HG03108 (cell line): ENCODE measurements around the gene FRMD4A.

Experiments used
- ATAC-seq: cut with Tn5 transposase; IDR thresholded peaks from one replicate; pipeline ENCODE4 v1.9.1; 2021; ENCODE audit warnings: moderate library complexity; ENCODE audit not compliant: unreplicated experiment

FRMD4A gene

GRCh38 chr10:13637303-13637856 lies 693.3 kb downstream of the FRMD4A start:
- ATAC-seq, result no peak

DNA sequence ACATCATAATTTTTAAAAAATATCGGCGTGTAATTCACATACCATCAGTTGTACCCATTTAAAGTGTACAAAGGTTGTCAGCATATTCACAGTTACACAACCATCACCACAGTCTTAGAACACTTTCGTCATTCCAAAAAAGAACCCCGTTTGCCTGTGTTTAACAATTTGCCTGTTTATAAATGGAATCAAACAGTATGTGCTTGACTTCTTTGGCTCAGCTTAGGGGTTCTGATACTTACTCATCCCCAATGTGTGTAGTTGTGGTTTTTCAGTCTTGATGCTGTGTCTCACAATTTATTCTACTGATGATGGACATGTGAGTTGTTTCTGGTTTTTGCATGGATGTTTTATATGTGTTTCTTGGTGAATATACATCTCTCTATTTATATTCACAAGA lies 693.9 kb downstream of the FRMD4A start:
- ATAC-seq, result no peak

GRCh38 chr10:13634207-13634606 lies 696.5 kb downstream of the FRMD4A start:
- ATAC-seq, result no peak

GRCh38 chr10:13633689-13634088 lies 697.0 kb downstream of the FRMD4A start:
- no peak for ATAC-seq

- ATAC-seq, result no peak
Measured at GRCh38 chr10:13632884-13633440, 697.8 kb downstream of the FRMD4A start.

DNA sequence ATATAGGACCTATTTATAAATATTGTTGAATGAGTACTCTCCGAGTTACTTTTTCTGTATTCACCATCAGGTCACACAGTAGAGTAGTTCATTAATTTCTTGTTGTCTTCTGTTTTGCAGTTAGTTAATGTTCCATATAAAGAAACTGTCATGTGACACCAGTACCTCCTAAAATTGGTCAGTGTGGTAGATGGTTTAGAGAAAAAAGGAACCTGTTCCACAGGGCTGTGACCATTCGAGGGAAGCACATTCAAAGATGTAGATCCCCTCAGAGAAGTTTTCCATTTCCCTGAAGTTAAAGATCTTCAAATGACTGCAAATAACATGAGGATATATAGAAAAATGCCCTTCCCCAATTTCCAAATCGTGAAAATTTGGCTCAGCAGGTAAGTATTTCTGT lies 698.3 kb downstream of the FRMD4A start:
- ATAC-seq, result no peak

DNA sequence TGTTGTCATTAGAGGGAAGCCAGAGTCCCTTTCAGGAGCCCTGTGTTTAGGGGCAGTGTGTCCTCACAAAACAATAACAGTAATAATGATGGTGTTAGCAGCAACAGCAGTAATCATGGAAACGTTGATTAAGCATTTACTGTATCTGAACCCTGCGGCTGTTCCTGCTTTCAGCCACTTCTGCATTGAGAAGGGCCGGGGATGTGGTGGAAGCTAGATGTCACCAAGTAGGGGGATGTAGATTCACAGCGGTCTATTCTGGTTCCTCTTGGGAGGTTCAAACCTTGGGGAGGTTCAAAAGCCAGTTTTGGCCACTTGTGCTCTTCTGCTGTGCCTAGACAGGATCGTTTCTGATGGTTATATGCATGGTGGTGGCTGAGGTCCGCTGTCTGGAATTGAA lies 699.1 kb downstream of the FRMD4A start:
- no peak for ATAC-seq

GRCh38 chr10:13630231-13630630 lies 700.5 kb downstream of the FRMD4A start:
- ATAC-seq, result no peak

DNA sequence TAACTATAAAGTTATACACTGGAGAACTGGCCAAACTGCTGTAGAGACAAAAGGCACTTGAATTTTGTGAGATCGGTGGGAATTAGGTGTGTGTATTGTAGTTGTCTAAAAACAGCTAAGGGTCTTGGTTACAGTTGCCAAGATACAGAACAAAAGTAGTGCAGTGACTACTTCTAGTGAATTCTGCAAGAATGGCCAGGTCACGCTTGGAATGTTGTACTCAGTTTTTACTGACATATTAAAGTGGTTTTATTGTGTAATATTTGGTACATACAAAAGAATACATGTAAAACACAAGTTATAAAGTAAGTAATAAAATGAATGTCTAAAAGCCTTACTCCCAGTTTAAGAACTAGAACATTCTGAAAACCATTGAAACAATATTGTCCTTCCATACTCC lies 701.6 kb downstream of the FRMD4A start:
- no peak for ATAC-seq

- ATAC-seq, result no peak
Measured at GRCh38 chr10:13628661-13629060, 702.1 kb downstream of the FRMD4A start.

DNA sequence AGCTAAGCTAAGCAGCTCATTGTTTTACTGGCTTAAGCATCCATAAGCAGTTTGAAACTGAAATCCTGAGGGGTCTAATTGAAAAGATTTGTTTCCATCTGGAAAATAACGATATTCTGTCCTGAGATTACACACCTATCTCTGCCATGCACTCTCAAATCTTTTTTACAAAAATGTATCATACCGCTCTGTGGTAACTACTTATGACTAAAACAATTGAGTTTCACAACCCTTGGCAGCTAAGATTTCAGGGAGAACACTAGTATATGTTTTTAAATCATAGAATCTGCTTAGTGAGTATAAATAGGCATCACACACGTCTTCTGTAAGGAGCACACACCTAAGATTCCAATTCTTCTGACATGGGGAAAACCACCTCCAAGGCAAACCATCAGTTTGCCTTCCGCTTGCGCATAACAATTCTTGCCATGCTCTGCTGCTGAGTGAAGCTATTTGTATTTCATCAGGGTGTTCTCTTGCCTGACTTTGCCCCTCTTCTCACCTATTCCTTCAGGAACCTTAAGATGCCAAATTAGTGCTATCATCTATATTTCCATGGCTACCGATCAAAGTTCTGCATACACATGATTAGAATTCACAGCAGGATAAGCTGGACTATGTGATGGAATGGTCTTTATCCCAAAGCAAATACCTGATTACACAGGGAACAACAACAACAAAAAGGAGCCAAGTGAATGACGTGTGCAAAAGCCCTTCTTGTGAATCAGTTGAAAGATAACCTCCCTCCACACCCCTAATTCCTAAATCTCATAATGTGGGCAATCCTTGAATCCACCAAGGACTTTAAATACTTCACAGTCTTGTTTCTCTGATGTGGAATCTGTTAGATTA lies 703.0 kb downstream of the FRMD4A start:
- no peak for ATAC-seq

DNA sequence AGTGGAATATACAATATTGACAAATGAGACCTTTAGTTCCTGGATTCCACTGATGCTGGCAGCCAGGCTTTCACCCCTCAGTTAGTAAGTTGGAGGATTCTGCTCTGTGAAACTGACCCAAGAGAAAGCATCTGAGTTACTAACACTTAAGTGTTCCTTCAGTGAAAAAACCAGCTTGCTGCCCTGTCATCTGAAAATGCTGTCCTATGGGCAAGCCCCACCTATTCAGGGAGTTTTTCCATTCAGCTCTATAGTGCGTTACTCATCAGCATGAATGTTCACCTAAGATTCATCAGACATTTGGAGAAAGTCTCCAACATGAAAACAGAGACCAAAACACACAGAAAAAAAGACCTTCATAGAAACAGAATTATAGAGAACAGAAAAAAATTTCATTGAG lies 706.1 kb downstream of the FRMD4A start:
- ATAC-seq, result no peak

GRCh38 chr10:13621931-13622330 lies 708.8 kb downstream of the FRMD4A start:
- no peak for ATAC-seq

- no peak for ATAC-seq
Measured at GRCh38 chr10:13617116-13617515, 713.6 kb downstream of the FRMD4A start.

DNA sequence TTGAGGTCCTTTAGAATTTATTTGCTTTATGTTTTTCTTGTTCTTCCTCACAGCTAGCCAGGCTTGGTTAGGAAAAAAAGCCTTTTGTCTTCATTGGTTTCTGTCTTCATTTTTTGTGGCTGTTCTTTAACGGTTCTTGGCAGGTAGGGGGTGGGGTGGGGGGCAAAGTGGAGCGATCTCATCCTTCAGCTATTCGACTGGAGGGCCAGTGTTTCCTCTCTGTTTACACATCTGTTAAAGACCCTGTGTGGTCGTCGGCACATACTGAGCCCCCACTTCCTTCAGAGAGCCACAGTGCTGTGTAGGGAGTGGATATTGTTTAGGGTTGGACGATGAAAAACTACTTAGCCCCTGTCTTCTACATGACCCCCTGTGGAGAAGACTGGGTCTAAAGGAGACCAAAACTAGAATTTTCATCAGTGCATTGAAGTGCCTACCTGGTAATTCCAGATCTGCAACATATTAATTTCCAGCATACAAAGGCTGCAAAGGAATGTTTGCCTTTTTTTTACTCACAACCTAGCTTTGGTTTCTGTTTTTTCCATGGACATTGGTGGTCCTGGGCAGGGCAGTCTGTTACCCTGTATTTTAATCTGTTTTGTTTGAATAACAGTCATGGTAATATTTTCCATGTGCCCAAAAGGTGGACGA lies 714.9 kb downstream of the FRMD4A start:
- ATAC-seq, result no peak

DNA sequence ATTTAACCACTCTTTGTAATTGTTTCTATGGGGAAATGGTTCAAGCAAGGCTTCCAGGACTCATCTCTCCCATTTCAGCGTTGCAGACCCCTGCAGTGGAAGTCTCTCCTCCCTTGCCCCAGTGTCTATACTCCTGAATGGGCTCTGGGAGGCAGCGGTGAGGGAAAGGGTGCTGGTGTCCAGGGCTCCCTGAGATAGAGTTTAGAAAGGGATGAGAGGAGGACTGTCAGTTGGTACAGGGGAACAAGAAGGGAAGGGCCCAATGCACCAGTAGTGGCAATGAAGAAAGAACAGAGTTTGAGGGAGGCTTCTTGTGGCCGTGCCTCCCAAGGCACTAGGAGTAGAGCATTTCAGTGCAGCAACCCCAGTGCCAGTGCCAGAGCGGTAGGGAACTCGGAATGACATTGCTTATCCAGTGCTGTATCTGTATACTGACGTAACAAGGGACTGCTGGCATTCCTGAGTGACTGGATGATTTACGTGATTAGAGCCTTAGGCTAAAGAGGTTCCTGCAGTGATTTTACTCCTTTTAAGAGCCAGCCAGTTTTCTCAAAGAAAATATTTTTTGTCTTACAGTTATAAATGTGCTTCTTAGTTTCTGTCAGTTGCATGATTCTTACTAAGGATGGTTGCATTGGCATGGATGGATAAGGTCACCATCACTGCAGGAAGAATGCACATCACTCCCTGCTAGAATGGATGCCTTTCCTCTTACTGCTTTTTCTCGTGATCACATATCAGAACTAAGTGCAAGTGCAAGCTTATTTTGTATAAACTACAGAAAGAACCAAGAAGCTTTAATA lies 716.0 kb downstream of the FRMD4A start:
- ATAC-seq, result no peak

DNA sequence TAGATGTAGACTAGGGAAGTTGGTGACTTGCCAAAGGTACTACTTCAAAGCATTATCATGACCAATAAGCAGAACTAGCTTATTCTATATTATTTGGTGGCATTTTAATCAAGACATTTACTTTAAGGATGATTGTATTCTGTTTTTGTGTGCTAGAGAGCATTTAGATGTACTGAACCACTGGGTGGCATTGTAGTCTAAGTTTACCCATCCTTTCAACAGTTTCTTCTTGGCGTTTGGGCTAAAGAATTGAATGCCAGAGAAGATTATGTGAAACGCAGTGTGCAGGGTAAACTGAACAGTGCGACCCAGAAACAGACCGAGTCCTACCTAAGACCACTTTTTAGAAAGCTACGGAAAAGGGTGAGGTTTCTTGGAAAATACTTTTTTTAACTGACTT lies 717.2 kb downstream of the FRMD4A start:
- ATAC-seq, result no peak

DNA sequence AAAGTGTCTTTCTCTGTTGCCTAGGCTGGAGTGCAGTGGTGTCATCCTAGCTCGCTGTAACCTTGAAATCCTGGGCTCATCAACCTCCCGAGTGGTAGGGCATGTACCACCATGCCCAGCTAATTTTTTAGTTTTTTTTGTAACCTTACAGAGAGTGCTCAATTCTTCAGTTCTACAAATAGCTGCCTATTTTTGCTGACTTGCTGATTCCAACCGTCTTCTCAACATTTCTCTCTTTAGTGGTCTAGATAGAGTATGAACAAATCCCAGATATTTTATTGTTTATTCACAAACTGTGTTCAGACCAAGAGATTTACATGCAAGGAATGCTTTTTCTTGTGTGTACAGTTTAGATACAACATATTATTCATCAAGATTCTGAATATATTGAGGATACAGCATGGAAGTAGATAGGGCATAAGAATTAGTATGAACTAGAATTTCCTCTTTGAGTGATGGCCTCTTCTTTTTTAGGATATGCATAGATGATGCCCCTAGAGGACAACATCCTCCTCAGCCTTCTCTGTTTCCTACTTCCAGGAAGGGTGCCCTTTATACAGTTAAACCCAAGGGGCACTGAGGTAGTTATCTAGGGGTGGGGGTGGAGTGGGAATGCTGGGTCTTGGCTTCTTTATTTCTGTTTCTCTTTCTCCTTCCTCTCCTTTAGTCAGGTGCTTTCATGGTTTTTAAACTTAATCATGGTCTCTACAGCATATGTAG lies 717.9 kb downstream of the FRMD4A start:
- no peak for ATAC-seq

DNA sequence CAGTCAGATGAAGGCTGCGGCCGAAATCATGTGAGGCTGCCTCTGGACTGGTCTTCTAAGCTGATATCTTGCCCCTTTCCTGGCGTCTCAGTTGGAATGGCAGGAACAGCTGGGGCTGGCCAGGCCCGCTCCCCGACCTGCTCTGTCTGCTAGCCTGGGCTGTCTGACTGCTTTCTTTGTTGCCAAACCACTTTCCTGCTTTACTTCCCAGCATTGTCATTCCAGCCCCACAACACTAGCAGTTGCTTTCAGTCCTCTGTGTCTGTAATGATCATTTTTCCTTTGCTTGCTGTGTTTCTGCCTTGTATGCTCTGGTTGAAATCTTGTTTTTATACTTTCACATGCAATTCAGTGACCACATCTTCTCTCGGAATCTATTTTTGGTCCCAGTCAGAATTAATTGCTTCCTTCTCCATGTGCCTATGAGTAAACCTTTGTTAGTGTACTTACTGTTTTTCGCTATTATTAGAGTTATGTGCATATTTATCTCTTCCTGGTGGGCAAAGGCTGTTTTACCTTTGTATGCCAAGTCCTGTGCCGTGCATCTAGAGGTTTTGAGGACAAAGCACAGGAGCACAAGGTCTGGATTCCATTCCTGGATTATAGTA lies 722.4 kb downstream of the FRMD4A start:
- ATAC-seq, result no peak
